ENCODE measurements around the gene CDKN2B.
A peak's percentile ranks its signal among the peaks of the same experiment; 100 is the strongest.
"Not testable (repeated sequence)": the region's sequence is repeated elsewhere in the genome, so short reads cannot be mapped to it uniquely, and the experiment has no call there.

Gene CDKN2B

GRCh38 chr9:21969011-21969940 is 39.8 kb downstream of the CDKN2B start:
- peak; percentile 60 for DNase-seq (ENCODE audit: low read depth, low spot score)

- DNase-seq (ENCODE audit: low read depth, low spot score): peak; percentile 65
Observed at GRCh38 chr9:21968331-21969010, 40.6 kb downstream of the CDKN2B start.

GRCh38 chr9:21967702-21968101 is 41.4 kb downstream of the CDKN2B start:
- no peak for DNase-seq (ENCODE audit: low read depth, low spot score)

- DNase-seq (ENCODE audit: low read depth, low spot score): peak; percentile 7
Observed at GRCh38 chr9:21967169-21967568, 41.9 kb downstream of the CDKN2B start.

- no peak for DNase-seq (ENCODE audit: low read depth, low spot score)
Observed at GRCh38 chr9:21966140-21966851, 42.8 kb downstream of the CDKN2B start.

GRCh38 chr9:21965401-21965951 is 43.6 kb downstream of the CDKN2B start:
- DNase-seq (ENCODE audit: low read depth, low spot score): peak; percentile 64

- DNase-seq (ENCODE audit: low read depth, low spot score): peak; percentile 12
Observed at GRCh38 chr9:21964925-21965385, 44.1 kb downstream of the CDKN2B start.

- no peak for DNase-seq (ENCODE audit: low read depth, low spot score)
Observed at GRCh38 chr9:21961569-21961968, 47.5 kb downstream of the CDKN2B start.

GRCh38 chr9:21959268-21959667 is 49.8 kb downstream of the CDKN2B start:
- not testable (repeated sequence) for DNase-seq (ENCODE audit: low read depth, low spot score)

- DNase-seq (ENCODE audit: low read depth, low spot score): no peak
Observed at GRCh38 chr9:21958833-21959232, 50.3 kb downstream of the CDKN2B start.
